HPDE6-E6E7 (cell line): Measurements from ENCODE around the gene RAET1E.
"Not testable (repeated sequence)": the region's sequence is repeated elsewhere in the genome, so short reads cannot be mapped to it uniquely, and the experiment has no call there.

Source experiments
- DNase-seq: peaks from one replicate; pipeline ENCODE4 v3.0.0; 2011; ENCODE audit warnings: missing footprints; ENCODE audit errors: extremely low spot score

Gene RAET1E

GRCh38 chr6:149929422-149929821 is 31.5 kb upstream of the RAET1E start:
- DNase-seq, result no peak

GRCh38 chr6:149927025-149927424 is 29.1 kb upstream of the RAET1E start:
- DNase-seq, result not testable (repeated sequence)

- peak; percentile 45 for DNase-seq
Observed at GRCh38 chr6:149925974-149926777, 28.3 kb upstream of the RAET1E start.

GRCh38 chr6:149925253-149925973 is 27.5 kb upstream of the RAET1E start:
- no peak for DNase-seq

- no peak for DNase-seq
Observed at GRCh38 chr6:149924933-149925252, 27.0 kb upstream of the RAET1E start.

GRCh38 chr6:149924206-149924932 is 26.5 kb upstream of the RAET1E start:
- DNase-seq, result no peak

GRCh38 chr6:149923327-149923986 is 25.5 kb upstream of the RAET1E start:
- no peak for DNase-seq

- peak; percentile 94 for DNase-seq
Observed at GRCh38 chr6:149922642-149923326, 24.9 kb upstream of the RAET1E start, which contains the start of gene RAET1G. RAET1G (minus strand) TSS chr6:149923121; CDS start chr6:149923010, 111 bp downstream.

- DNase-seq, result not testable (repeated sequence)
Observed at GRCh38 chr6:149922091-149922490, 24.2 kb upstream of the RAET1E start.

- no peak for DNase-seq
Observed at GRCh38 chr6:149921361-149921760, 23.4 kb upstream of the RAET1E start.

- DNase-seq, result no peak
Observed at GRCh38 chr6:149919834-149920225, 21.9 kb upstream of the RAET1E start.

- DNase-seq, result not testable (repeated sequence)
Observed at GRCh38 chr6:149919126-149919833, 21.4 kb upstream of the RAET1E start.

- no peak for DNase-seq
Observed at GRCh38 chr6:149918151-149918905, 20.4 kb upstream of the RAET1E start.

GRCh38 chr6:149917679-149918078 is 19.8 kb upstream of the RAET1E start:
- no peak for DNase-seq

GRCh38 chr6:149915970-149916865 is 18.3 kb upstream of the RAET1E start:
- no peak for DNase-seq

- no peak for DNase-seq
Observed at GRCh38 chr6:149913540-149914240, 15.8 kb upstream of the RAET1E start.

- no peak for DNase-seq
Observed at GRCh38 chr6:149913085-149913484, 15.2 kb upstream of the RAET1E start.

GRCh38 chr6:149912680-149913079 is 14.8 kb upstream of the RAET1E start:
- DNase-seq, result not testable (repeated sequence)
